GM04504 (cell line): Measurements from ENCODE around the gene HSFX2.
"Not testable (repeated sequence)": the region's sequence is repeated elsewhere in the genome, so short reads cannot be mapped to it uniquely, and the experiment has no call there.

Experiments
- DNase-seq: peaks from one replicate; pipeline ENCODE4 v3.0.0-alpha.2; 2012; ENCODE audit warnings: low read depth

The HSFX2 gene

DNA sequence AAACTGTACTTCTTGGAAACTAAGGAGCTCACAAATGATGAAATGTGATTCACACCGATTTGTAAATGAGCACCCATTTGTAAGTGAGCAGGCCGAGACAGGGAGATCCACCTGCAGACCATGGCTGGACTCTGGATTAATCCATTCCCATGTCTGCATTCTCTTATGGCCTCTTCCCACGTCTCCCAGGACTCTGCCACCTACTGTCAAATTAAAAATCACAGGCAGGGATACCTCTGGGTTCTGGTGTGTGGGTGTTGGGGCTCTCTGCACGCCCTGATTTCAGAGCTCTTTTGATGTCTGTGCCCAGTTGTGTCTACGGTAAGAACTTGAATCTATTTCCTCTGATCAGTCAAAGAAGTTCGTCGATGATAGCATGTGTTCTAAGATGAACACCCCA, 4.1 kb downstream of the HSFX2 start:
- not testable (repeated sequence) for DNase-seq

DNA sequence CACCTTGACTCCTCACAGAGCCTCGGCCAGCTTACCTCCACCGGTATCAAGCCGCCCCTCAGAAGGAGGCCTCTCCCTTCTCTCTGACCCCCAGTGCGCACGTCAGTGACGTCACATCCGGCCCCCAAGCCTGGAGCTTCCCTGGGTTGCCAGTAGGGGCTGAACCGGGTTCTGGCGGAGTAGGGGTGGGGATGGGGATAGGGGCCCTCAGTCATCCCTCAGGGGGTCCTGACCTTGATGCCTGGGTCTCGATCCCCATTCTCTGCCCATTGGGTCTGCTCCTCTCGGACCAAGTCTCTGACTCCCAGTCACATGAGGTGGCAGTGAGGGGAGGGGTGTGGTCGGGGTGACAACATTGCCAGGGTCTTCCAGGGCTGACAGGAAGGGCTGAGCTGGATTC, 7.8 kb downstream of the HSFX2 start, which contains the start of gene MAGEA9B:
TSS of gene MAGEA9B (minus strand) at position 101 of the 400 bp plus-strand sequence. CDS start 4,280 bp downstream, outside the sequence.
- not testable (repeated sequence) for DNase-seq

DNA sequence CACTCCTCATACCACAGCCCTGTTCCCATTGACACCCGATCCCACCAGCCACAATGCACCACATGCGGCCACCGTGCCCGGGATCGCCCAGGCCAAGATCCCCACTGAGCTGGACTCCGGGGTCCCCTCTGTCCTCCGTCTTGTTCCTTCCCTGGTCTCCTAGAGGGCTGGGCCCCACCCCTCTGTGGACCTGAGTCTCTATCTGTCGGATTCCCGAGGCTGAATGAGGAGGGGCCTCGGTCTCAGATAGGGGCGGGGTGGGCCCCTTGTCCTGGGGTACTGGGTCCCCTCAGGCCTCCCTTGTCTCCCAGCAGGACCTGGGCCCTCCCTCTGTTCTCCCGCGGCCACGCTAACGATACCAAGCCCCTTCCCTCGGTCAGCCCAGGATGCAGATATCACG, 9.5 kb downstream of the HSFX2 start:
- DNase-seq, result not testable (repeated sequence)

DNA sequence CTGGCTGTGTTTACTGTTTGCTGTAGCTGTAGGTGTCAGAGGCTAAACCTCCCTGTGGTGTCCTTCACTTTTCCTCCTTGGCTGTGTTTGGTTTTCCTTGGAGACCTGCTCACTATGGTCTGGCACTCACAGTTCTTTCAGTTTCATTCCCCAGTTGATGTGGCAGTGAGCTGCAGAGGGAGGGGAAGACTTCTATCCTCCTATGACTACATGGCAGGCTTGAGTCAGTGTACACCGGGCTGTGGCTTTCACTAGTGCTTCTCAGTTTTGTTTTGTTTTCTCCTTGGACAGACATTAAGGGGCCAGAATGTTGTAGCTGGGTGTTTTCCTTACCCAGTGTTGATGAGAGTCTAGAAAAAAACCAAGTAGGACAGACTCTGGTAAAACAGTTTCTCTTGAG, 21.7 kb downstream of the HSFX2 start:
- not testable (repeated sequence) for DNase-seq

DNA sequence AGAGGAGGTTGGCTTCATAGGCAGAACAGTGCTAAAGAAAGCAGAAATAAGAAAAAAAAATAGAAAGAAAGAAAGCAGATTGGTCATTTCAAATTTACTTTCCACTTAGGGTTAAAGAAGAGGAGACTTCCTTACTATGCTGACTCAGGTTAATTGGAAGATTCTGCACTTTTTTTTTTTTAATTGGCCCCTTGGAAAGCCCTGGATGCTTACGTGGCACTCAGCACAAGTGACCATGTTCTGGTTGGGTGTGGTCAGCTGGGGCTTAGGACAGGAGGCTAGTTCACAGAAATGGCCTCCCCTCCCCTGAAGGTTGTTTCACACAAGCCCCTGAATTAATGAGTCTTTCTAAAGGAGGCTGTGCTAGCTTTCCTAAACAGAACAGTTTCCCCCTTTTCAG, 22.4 kb downstream of the HSFX2 start:
- DNase-seq, result no peak

DNA sequence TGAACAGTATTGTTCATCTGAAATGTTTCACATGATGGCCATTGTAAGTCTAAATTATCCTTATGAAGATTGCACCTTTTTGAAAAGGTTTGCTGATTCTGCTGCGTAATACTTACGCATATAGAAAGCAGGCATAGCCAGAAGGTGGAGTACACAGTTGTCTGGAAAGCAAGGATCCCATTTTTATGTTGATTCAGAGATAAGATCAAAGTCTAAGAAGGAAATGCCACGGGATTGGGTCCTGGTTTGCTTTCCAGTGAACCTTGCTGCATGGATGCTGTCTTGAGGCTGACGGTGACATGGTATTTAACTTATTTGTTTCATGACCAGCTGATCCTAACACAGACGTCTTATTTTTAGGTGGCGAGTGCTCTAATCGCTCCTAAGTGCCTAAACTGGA, 23.3 kb downstream of the HSFX2 start:
- no peak for DNase-seq

DNA sequence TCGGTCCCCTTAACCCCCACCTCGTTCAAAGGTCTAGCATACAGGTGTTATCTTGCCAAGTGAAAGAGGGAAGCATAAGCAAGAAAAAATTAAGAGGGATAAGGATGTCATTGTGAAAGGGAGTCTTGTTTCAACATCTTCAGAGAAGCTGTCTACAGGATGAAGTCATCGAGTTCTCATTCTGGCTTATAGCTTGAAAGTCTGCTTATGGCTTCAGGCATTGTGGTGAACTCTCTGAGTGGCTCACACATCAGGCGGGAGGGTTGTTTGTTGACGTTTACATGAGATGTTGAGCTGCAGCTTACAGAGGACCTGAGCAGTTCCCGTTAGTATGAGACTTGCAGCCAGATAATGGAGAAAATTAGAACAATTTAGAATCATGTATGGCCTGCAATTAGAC, 24.4 kb downstream of the HSFX2 start:
- DNase-seq, result peak; percentile 42

DNA sequence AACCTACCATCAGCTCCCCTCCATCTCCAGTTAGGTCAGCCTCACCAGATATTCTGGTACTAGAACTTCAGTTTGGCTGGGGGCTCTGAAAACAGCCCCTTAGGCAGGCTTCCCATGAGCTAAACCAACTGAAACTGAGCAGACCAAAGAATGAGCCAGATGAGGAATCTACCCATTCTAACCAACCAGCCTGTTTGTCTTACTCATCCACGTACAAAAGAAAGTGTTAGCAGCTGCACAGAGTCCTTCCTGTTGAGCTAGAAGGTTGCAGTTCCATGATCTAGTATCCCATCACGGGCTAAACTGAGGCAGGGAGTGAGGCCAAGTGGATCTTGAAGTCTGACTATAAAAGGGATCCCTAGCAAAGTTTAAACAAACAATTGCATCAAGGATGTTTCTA, 25.3 kb downstream of the HSFX2 start:
- DNase-seq, result no peak

DNA sequence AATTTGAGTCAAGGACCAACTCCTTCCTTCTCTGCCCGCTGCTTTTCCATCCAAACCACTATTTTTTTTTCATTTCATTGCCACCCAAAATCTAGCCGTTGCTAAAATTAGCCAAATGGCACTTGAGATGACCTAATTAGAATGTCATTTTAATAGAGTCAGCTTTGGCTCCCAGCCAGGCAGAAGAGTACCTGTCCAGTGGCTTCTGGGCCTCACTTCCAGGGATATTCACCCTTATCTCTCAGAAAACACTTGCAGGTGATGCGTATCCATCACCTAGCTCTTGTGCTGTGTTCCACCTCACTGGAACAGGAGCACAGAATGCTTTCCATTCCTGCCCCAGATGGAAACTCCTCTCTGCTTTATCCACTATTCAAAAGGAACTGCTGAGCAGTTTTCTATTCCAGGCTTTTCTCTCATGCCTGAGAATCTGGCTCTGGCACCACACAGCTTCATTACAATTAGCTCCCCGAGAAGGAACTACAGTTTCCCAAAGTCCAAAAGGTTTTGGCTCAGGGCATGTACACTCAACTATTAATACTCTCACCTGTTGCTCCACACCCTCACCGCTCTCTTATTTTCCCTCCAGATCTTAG, 26.3 kb downstream of the HSFX2 start:
- no peak for DNase-seq

DNA sequence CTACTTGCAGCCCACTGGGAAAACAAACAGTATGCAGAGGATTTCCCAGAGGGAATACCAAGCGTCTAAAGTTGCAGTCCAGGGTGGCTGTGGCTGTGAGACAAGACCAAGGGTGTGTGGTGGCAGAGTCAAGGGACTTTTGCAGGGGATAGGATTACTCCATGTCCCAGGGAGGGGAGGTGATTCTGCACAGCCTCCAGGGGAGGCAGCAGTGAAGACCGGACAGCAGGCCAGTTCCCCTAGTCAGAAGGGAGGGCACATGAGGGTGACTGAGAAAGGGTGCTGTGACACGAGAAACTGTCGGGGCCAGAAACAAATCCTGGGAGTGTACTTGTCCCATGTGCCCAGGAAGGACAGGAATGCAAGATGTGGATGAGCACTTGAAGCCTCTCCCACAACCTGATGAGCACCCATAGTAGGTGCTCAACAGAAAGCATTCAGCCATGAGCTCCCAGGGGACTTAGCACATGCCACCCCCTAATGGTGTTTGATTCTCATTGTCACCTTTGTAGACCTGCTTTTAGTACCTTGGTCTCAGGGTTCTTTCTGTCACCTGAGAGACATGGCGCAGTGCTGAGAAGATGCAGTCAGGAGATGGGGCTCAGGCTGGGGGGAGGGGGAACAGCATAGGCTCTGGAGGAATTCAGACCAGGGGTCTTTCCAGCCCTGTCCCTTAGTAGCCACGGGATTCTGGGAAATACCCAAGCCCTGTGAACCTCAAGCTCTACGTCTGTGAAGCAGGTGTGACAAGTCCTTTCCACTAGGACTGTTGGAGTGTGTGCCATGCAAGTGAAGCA, 27.3 kb downstream of the HSFX2 start:
- no peak for DNase-seq

DNA sequence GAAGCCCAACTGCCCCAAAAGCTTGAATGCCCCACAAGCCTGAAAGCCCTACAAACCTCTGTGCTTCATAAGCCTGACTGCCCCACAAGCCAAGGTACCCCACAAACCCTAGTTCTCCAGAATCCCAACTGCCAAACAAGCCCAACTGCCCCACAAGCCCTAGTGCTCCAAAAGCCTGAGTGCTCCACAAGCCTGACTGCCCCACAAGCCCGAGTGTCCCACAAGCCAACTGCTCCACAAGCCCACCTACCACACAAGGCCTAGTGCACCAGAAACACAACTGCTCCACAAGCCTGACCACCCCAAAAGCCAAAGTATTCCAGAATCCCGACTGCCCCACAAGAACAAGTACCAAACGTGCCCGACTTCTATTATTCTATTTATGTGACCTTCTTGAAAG, 31.8 kb downstream of the HSFX2 start:
- DNase-seq, result no peak

DNA sequence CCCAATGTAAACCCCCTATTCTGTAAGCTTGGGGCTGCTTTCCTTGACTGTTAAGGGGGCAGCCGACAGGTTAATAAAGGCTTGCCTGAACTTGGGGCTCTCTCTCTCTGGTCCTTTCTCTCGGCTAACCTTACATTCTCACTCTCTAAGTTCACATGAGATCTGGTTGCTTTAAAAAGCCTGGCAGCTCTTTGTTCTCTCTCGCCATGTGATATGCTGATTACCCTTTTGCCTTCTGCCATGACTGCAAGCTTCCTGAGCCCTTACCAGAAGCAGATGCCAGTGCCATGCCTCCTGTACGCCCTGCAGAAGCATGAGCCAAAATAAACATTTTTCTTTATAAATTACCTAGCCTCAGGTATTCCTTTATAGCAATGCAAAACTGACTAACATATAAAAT, 39.9 kb downstream of the HSFX2 start:
- DNase-seq, result not testable (repeated sequence)

DNA sequence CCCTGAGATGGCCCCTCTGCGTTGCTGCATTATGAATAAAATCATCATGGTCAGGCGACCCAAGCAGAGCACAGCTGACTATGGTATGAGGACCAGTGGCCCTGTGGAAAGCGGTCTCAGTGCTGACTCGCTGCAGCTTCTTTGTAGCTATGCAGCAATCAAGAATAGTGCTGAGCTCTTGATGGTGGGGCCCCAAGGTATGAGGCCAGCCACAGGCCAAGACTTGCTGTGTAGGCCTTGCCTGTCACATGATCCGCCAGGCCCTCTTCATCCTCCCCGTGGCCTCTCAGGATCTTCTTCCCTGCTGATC, 43.2 kb downstream of the HSFX2 start:
- DNase-seq, result not testable (repeated sequence)

DNA sequence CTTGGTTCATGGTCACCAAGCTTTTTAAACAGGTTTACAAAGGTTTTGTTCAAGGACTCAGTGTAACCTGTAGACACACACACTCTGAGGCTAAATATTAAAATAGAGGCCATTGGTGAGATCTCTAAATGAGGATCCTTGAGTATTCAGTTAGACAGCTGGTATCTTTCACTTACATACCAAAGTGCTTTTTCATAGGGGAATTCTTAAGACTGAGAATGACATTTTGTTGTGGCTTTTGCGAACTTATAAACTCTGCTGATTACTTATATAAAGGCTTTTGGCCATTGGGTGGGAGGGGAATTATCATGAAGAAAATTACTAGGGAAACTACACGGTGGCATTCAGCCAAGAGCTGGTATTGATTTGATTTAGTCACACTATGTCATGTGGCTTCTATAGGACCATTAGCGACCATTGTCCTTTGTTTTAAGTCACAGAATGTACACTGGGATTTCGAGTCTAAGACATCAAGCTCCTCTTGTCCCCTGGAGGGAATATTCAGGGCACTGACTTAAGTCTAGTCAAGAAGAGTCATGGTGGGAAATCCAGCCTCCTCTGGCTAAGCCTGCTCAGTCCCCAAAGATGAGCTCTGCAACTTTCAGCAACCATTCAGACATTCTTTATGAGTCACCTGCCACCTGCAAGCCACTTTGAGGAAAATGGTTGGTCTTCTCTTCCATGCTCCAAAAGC, 43.7 kb downstream of the HSFX2 start:
- DNase-seq, result not testable (repeated sequence)

DNA sequence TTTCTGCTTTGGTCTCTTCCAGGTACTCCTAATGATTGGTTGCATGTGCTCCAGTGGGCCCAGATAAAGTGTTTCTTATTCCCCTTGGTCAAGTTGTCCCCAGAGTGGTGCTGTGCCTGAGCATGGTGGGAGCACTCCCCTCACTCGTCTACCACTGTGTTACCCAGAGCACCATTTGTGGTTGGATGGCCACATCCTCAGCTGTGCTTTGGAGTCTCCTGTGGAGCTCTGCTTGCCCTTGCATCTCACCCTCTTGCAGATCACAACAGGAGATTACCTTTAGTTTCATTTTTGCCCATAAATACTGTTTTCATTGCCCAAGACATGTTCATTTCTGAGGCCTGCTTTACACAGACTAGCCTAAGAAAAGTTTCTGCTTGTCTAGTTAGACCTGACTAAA, 44.7 kb downstream of the HSFX2 start:
- DNase-seq, result not testable (repeated sequence)

DNA sequence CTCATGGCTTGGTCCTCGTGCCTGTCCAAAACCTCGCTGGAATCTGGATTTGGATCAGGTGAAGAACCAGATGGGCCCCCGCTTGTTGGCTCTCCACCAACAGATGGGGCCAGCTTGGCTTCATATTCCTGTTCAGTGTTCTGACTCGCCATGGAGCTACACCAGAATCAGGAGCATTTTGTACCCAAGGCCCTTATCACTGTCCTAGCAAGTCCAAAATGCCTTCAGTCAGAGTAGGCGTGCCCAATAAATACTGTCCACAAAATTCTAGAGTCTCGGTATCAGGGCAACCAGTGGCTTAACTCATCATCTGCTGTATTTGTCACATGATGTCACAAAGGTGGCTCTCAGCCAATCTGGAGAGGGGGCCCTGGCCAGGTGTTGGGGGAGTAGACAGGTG, 45.4 kb downstream of the HSFX2 start, which contains the start of gene HSFX3:
TSS of gene HSFX3 (minus strand) at position 224 of the 400 bp plus-strand sequence. CDS start at position 152, 72 bp downstream.
- not testable (repeated sequence) for DNase-seq

DNA sequence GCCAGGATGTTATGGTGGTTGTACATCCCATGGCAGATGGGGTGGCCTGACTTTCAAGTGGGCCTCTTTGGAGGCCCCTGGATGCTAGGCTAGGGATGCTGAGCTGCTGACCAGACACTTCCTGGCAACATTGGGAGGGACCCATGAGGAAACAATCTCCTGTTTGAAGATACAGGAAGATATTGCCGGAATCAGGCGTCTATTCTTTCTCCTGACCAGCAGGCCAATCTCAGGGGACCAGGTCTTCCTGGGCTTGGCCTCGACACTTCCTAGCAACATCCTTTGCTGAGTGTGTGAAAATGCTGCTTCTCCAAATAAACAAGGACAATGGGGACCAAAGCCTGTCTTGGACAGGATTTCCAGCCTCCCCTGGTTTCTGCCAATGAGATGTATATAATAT, 47.3 kb downstream of the HSFX2 start:
- DNase-seq, result not testable (repeated sequence)

DNA sequence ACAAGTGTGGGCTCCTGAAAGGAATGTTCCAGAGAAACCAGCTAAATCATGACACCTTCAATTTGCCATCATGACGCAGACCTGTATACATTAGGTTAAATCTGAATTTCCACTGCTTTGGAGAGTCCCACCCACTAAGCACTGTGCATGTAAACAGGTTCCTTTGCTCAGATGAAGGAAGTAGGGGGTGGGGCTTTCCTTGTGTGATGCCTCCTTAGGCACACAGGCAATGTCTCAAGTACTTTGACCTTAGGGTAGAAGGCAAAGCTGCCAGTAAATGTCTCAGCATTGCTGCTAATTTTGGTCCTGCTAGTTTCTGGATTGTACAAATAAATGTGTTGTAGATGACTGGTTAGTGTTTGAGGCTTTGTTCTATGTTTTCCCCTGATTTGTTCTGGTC, 48.2 kb downstream of the HSFX2 start:
- not testable (repeated sequence) for DNase-seq

DNA sequence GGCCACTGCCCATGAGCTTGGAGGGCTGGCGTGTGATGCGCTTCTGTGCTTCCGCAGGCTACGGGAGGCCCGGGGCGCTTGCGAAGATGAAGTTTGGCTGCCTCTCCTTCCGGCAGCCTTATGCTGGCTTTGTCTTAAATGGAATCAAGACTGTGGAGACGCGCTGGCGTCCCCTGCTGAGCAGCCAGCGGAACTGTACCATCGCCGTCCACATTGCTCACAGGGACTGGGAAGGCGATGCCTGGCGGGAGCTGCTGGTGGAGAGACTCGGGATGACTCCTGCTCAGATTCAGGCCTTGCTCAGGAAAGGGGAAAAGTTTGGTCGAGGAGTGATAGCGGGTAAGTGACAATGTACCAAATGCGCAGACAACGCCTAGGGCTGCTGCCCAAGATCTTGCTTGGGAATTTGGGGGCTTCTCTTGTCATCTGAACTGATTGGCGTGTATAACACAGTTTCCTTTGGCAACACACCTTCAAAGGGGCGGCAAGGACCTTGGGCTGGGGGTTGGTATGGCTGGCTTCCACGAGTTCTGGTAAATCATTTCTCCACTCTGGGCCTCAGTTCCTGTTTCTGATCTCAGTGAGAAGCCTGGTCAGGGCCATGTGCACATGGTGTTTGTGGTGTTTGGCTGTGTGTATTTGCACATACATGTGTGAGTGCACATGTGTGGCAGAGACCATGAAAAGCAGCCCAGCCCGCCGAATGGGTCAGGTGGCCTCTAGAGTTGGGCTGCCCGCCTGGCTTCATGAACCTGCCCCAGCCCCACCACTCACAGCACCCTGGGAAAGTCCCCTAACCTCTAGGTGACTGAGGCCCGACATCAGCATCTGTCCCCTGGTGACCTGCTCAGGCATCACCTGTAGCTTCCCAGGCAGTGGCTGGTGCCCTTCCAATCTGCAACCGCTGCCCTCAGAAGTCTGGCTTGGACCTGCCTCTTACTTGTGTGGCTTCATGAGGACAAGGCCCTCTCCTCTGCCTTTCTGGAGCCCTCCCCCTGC, 49.3 kb downstream of the HSFX2 start:
- not testable (repeated sequence) for DNase-seq
